Myocyte (in vitro differentiated cells): Measurements from ENCODE around the gene KLHL3. TPM values are rescaled to one million over a fixed set of nuclear protein-coding genes. Genes with fewer than 3 reads are reported as not detected.

Experiments
- DNase-seq: peaks from one replicate; pipeline ENCODE4 v3.0.0-alpha.2; 2012; ENCODE audit warnings: low read depth
- microRNA counts: library from miRNA; unstranded; fragments of <30 nt; microRNA quantifications from one replicate; lab custom pipeline; 2016
- microRNA-seq: library from miRNA; unstranded; fragments of <30 nt; microRNA quantifications from one replicate; pipeline ENCODE4, GENCODE V29; 2016
- total RNA-seq: library from RNA; depleted of rRNA; stranded (reverse); fragments of >200 nt; gene quantifications from 2 replicates; pipeline ENCODE4 v1.2.3, GENCODE V29; 2014

The KLHL3 gene
- total RNA-seq, 1 donor from 2014 or later: 1.2 TPM

DNA sequence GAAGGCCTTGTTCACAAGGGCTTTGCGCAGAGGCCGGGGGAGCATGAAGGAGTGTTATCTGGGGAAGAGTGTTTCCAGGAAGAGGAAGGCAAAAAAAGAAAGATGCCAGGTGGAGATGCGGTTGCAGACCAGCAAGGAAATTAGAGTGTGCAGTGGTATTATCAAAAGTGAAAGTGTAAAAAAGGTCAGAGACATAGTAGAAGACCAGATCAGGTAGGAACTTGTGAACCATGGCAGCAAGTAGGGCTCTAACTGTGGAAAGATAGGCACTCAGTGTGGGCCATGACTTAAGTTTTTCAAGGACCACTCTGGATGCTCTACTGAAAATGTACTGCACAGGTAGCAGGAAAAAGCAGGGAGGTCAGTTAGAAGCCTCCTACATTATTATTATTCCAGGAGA, 146.7 kb downstream of the KLHL3 start:
- no peak for DNase-seq

DNA sequence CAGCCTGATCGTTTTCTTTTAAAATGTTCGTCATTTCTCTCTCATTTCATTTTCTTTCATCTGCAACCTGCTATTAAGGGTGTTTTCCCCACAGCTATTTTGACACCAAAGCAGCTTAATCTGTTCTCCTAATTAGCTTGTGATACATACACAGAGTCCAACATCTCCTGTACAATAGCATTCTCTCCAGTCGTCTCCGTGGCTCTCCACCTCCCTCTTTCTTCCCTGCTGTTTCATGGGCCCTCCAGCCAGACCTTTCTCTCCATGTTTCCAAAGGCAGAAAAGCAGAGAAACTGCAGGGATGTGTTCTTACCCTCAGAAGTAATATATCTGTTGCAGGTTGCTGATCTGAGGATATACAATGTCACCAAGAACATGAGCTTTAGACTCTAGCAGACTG, 148.0 kb downstream of the KLHL3 start:
- no peak for DNase-seq

DNA sequence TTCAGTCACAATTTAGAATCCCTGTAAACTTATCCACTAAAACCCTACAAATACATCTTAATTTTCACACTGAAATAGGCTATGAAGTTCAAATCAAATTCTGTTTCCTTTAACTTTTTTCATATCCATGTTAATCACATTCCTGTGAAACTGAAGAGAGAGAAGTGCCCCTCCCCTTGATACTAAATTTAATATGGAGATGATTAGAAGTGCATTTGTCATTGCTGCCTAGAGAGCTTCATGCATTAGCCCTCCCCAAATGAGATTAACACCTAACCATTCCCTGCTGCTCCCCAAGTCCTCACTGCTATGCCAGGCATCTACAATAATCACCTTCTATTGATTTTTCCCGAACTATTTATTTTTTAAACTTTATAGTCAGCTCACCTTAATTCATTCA, 151.6 kb downstream of the KLHL3 start:
- no peak for DNase-seq

DNA sequence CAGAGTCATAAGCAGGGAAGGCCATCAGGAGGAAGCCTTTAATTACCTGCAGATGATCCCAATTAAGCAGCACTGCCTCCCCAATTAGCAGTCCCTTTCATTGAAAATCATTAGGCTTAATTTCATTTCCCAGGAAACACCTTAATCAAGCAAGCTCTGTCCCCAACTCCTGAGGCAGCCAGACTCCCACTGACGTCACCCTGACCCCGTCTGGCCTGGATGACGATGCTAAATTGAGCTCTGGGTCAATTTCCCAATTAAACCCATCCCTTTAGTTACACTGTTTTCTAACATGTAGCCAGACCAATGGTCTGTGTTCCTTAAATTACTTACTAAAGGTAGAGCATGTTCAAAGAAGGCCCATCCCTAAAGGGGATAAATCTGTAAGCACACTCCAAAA, 152.8 kb downstream of the KLHL3 start:
- DNase-seq: no peak

DNA sequence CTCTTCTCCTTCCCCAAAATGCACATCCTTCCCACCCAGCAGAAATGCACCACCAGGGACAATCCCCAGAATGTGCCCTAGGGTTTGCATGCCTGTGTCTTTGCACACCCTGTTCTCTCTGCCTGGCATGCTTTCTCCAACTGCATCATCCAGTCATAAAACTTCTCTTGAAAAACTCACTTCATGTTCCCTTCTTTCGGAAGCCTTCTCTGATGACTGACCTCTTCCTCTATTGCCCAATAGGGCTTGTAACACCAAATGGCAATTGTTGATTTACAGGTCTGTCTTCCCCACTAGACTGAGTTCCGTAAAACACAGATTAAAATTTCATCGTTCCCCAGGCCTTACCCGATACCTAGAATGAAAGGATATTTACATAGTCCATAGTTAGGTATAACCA, 153.7 kb downstream of the KLHL3 start:
- DNase-seq: no peak

DNA sequence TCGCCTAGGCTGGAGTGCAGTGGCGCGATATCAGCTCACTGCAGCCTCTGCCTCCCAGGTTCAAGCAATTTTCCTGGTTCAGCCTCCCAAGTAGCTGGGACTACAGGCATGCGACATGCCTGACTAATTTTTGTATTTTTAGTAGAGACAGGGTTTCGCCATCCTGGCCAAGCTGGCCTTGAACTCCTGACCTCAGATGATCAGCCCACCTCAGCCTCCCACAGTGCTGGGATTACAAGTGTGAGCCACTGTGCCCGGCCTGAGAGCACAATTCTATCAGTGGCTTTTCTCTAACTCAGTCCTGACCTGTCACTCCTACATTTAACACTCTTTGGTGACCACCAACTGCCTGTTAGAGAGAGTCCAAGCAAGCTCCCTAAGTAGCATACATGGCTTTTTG, 154.1 kb downstream of the KLHL3 start:
- no peak for DNase-seq

DNA sequence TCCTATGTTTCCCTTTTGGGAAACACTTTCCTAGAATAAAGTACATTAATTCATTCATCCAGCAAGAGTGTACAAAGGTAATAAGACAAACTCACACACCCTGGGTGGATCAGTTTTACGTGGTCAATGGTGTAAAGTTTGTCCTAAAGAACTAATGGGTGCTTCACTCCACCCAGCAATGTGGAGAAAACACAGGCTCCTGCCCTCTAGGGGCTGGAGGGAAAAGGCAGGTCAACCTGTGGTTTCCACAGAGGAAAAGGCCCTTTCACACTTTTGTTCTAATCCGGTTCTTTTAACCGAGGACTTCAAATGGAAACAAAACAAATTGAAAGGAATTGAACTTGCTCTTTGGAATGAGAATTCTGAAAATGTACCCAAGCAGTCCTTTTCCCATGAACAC, 155.9 kb downstream of the KLHL3 start:
- DNase-seq: no peak

DNA sequence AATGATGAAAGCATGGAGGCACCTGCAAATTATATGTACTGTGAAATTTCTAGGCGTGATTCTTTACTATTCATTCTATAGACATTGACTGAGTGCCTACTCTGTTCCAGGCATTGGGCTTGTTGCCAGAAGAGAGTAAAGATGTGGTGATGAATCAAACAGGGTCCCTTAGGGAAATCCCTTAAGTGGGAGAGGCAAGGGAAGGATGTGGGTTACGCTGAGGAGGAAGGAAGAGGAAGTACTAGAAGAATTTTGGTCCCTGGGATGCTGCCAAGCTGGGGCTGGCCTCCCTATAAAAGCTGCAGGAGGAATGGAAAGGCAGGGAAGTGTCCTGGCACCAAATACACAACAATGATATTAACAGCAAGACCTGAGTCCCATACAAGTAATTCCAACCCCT, 160.0 kb downstream of the KLHL3 start:
- no peak for DNase-seq

DNA sequence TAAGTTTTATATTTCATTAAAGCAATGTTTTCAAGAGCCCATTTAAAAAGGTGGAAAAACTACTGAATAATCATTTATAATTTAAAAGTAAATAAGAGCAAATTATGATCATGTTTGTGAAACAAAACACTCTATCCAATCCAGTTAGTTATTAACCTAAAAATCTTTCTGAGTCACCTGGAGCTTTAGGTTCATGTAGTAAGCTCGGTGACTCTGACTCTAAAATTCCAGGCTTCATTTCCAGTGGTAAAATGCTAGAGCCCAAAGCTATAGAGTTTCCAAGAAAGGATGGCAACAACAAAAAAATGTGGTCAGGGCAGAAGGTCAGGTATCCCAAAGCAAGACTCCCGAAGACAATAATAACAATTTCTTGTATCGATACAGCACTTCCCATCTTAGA, 160.7 kb downstream of the KLHL3 start:
- no peak for DNase-seq

DNA sequence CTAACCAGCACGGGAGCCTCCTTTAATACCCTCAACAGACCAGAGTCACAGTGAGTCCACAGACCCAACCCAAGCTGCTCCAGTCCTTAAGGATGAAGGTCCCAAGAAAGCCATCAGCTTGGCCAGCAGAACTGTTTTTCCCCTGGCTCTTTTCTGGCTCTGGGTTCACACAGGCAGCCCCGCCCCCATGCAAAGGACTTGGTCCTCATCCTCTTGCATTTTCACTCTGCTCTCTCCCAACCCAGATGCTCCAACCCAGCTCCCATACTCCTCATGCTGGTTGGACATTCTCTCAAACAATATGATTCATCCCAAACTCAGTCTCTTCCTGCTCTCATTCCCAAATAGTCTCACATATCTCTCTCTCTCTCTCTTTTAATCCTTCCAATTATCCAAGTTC, 162.5 kb downstream of the KLHL3 start:
- no peak for DNase-seq

DNA sequence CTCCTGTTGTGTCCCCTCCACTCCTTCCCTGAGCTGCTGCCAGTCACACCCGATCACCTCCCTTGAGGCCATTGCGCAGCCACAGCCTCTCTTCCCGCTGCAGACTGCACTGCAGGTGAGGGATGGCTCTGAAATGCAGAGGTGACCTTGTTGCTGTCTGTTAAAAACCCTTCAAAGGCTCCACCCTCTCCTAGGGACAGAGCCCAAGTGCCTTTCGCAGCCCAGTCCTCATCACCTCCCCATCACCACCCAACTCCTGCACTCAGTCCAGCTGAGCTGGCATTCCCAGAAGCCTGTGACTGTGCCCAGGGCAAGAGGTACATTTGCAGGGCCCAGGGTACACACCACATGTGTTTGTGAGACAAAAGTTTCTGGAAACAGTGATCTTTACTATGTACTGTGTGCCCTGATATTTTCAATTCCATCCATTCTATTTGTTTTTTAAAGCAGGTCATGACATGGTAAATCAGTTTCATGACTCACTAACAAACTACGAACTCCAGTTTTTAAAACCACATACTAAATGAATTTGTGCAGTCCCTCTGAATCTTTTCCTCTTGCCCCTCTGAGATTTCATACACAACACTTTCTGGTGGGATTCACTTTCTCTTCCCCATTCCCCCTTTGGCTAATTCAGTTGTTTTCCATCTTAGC, 163.7 kb downstream of the KLHL3 start:
- DNase-seq: no peak

DNA sequence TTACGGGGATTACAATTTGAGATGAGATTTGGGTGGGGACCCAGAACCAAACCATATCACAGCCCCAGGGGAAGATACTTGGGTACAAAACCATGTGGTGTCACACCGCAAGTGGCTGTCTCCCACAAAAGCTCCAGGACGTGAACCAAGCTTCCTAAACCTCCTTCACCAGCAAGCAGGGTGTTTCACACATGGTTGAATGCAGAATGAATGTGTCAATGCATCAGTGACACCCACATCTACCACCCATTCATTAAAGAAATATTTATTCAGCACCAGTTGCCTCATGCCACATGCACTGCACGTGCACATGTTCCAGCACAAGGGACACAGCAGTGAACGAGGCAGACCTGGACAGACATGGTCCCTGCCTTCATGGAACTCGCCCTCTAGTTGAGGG, 165.8 kb downstream of the KLHL3 start:
- DNase-seq: no peak

MicroRNAs encoded within 50 kb of the gene (microRNA counts, 767-probe panel; counts per million panel counts)
- microRNA hsa-miR-874 (lab: Ali Mortazavi, UCI): not detected

Small RNAs within 50 kb of the gene (microRNA-seq; reads per million reads assigned to microRNA genes)
- gene MIR874: 45.7 reads per million, percentile 47 among the genes with 10 or more reads in this experiment

Other genes with a start within 250 kb of the KLHL3 start
- 9.5 and 9.7 TPM in 2 replicates for gene SPOCK1, start 236.8 kb downstream of the KLHL3 start, total RNA-seq
- 9.3 and 10.5 TPM in 2 replicates for gene HNRNPA0, start 18.3 kb upstream of the KLHL3 start, total RNA-seq
- gene MYOT, start 131.8 kb upstream of the KLHL3 start, total RNA-seq: 1.7 and 23.8 TPM in 2 replicates
- not detected in 2 replicates for gene PKD2L2, start 153.4 kb upstream of the KLHL3 start, total RNA-seq